Measurements from ENCODE around the gene SPRYD3.

The SPRYD3 gene

GRCh38 chr12:53065975-53066931 lies 12.9 kb downstream of the SPRYD3 start (continued):
- no peak for TF ChIP-seq ZNF843 (tag by site-specific recombination; IDR thresholded peaks at IDR 0.05)
- TF ChIP-seq ZNF621 (tag by site-specific recombination; IDR thresholded peaks at IDR 0.05), result no peak
- TF ChIP-seq ZNF366 (tag by site-specific recombination; conservative IDR thresholded peaks at IDR 0.05), result peak; percentile 82
- TF ChIP-seq ZNF707 (tag by site-specific recombination; IDR thresholded peaks at IDR 0.05), result no peak
- TF ChIP-seq HIC1 (tag by site-specific recombination; IDR thresholded peaks at IDR 0.05), result no peak
- no peak for TF ChIP-seq ZNF692 (tag by site-specific recombination; IDR thresholded peaks at IDR 0.05)
- peak; percentile 84 for TF ChIP-seq KLF17 (tag by site-specific recombination; IDR thresholded peaks at IDR 0.05)
- no peak for TF ChIP-seq ZNF776 (tag by site-specific recombination; IDR thresholded peaks at IDR 0.05; ENCODE audit: borderline replicate concordance)
- TF ChIP-seq ZNF514 (tag by site-specific recombination; IDR thresholded peaks at IDR 0.05), result no peak
- TF ChIP-seq ZNF2 (tag by site-specific recombination; IDR thresholded peaks at IDR 0.05), result peak; percentile 70; the same call in 1 of the 2 replicates
- TF ChIP-seq ZFP69B (tag by site-specific recombination; IDR thresholded peaks at IDR 0.05), result no peak
- no peak for TF ChIP-seq OSR2 (tag by site-specific recombination; IDR thresholded peaks at IDR 0.05)
- no peak for TF ChIP-seq ZNF16 (tag by site-specific recombination; IDR thresholded peaks at IDR 0.05; ENCODE audit: low read depth)
- TF ChIP-seq ZNF174 (tag by site-specific recombination; IDR thresholded peaks at IDR 0.05), result no peak
- peak; percentile 39; the same call in 1 of the 2 replicates for TF ChIP-seq SP7 (tag by site-specific recombination; IDR thresholded peaks at IDR 0.05)
- TF ChIP-seq PBX3 (CRISPR knock-in tag; IDR thresholded peaks at IDR 0.05), result no peak
- no peak for TF ChIP-seq ZNF292 (tag by site-specific recombination; IDR thresholded peaks at IDR 0.05; ENCODE audit: borderline replicate concordance, low read depth)
- TF ChIP-seq ZNF624 (tag by site-specific recombination; IDR thresholded peaks at IDR 0.05), result no peak
- TF ChIP-seq ZNF404 (tag by site-specific recombination; IDR thresholded peaks at IDR 0.05), result no peak
- peak; percentile 93 for TF ChIP-seq ZNF654 (tag by site-specific recombination; IDR thresholded peaks at IDR 0.05; ENCODE audit: low read depth)
- no peak for TF ChIP-seq ZNF184 (tag by site-specific recombination; IDR thresholded peaks at IDR 0.05)
- TF ChIP-seq ZNF610 (tag by site-specific recombination; IDR thresholded peaks at IDR 0.05; ENCODE audit: borderline replicate concordance), result no peak
- no peak for TF ChIP-seq ZFP41 (tag by site-specific recombination; IDR thresholded peaks at IDR 0.05; ENCODE audit: borderline replicate concordance)
- TF ChIP-seq GLIS1 (tag by site-specific recombination; IDR thresholded peaks at IDR 0.05), result 0 out of 2 replicates have a peak, but pooled peaks have one; percentile 33
- TF ChIP-seq KLF8 (tag by site-specific recombination; IDR thresholded peaks at IDR 0.05), result no peak
- TF ChIP-seq ZNF518A (tag by site-specific recombination; conservative IDR thresholded peaks at IDR 0.05; ENCODE audit: low read depth), result no peak
